ENCODE data around the gene KEL. TPM values are rescaled to one million over a fixed set of nuclear protein-coding genes. Genes with fewer than 3 reads are reported as not detected.

KEL gene
- total and polyA plus RNA-seq, 2 donors from 2014 or later: 0.28 to 0.39 TPM

DNA sequence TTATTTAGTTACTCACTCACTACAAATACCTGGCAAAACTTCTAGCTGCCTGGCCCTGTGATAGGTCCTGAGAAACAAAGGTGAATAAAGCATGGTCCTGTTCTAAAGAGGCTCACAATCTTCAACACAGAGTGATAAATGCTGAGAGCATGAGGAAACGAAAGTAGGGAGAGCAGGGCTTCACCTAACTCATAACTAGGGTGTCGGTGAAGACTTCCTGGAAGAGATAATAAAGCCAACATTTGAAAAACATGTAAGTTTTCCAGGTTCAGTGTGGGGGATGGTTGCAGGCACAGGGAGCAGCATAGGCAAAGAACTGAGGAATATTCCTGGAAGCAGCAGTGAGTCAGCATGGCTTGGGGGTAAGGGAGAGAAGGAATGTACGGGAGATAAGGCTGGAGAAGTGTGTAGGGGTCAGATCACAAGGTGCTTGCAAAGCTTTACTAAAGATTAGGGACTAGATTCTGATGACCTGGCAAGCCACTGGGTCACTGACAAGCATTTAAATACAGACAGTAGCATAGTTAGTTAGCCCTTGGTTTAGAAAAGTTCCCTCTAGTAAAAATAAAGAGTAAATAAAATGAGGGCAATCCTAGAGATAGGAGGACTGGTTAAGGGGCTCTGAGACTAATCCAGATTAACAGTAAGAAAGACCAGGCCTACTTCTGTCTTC is 5.1 kb downstream of the KEL start:
- Histone ChIP-seq H3K9me3 (ENCODE audit: control insufficient read depth in 2 of 3, insufficient read depth in 1 of 3, low read length in 3 of 3) (peaks cover 0 to 3% (median 0%) of the 10 kb centered on the region in 3 donors), H3K9ac (ENCODE audit: low read length in 3 of 3) (no peak overlapping the region), H3K36me3 (ENCODE audit: control insufficient read depth in 2 of 3, insufficient read depth in 3 of 3, low read length in 3 of 3) (no peaks in the 10 kb centered on the region), H3K4me3 (ENCODE audit: low read length in 3 of 3) (no peak overlapping the region), H3K27ac (ENCODE audit: low read depth in 2 of 2, low read length in 2 of 2) (no peak overlapping the region), H3K4me1 (ENCODE audit: control insufficient read depth in 2 of 3, insufficient read depth in 2 of 3, low read depth in 1 of 3, low read length in 3 of 3) (no peaks in the 10 kb centered on the region), H3K27me3 (ENCODE audit: control insufficient read depth, insufficient read depth, low read length) (no peaks in the 10 kb centered on the region)
- TF ChIP-seq CTCF (IDR thresholded peaks at IDR 0.05; ENCODE audit: borderline replicate concordance, extremely low read depth, insufficient read depth): no peak
- intact Hi-C loops (cut with DNase I): no loop called here
- DNase-seq (no peak), FAIRE-seq (no peak)

- H3K4me1 ChIP-seq (ENCODE audit: control insufficient read depth in 2 of 3, insufficient read depth in 2 of 3, low read depth in 1 of 3, low read length in 3 of 3): no peaks in the 10 kb centered on the region
- H3K36me3 ChIP-seq (ENCODE audit: control insufficient read depth in 2 of 3, insufficient read depth in 3 of 3, low read length in 3 of 3): no peaks in the 10 kb centered on the region
- DNase-seq: no peak
- no peak for FAIRE-seq
- H3K27me3 ChIP-seq (ENCODE audit: control insufficient read depth, insufficient read depth, low read length): no peaks in the 10 kb centered on the region
- no peak overlapping the region for H3K9ac ChIP-seq (ENCODE audit: low read length in 3 of 3)
- no peak for TF ChIP-seq CTCF (IDR thresholded peaks at IDR 0.05; ENCODE audit: borderline replicate concordance, extremely low read depth, insufficient read depth)
- peaks cover 0 to 3% (median 0%) of the 10 kb centered on the region in 3 donors for H3K9me3 ChIP-seq (ENCODE audit: control insufficient read depth in 2 of 3, insufficient read depth in 1 of 3, low read length in 3 of 3)
- H3K4me3 ChIP-seq (ENCODE audit: low read length in 3 of 3): no peak overlapping the region
- intact Hi-C loops (cut with DNase I): no loop called here
- no peak overlapping the region for H3K27ac ChIP-seq (ENCODE audit: low read depth in 2 of 2, low read length in 2 of 2)
Observed at GRCh38 chr7:142954680-142955268, 7.4 kb downstream of the KEL start.

DNA sequence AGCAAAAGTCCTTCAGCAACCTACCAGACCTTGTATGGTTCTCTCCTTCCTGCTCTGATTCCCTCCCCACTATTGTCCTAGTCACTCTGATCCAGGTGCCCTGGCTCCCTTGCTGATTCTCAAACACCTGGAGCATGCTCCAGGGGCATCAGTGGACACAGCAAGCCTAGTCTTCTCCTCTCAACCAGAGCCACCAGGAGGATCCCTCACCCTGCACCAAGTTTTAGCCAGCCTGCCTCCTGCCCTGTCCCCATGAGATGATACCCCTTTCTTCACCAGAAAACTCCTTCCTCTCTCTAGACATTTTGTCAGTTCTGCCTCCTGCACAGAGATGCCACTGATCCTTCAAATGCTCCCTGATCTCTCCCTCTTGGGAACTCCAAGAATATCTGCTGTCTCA is 11.9 kb downstream of the KEL start:
- DNase-seq (no peak), FAIRE-seq (no peak)
- Histone ChIP-seq H3K4me1 (ENCODE audit: control insufficient read depth in 2 of 3, insufficient read depth in 2 of 3, low read depth in 1 of 3, low read length in 3 of 3) (no peaks in the 10 kb centered on the region), H3K27me3 (ENCODE audit: control insufficient read depth, insufficient read depth, low read length) (no peaks in the 10 kb centered on the region), H3K4me3 (ENCODE audit: low read length in 3 of 3) (no peak overlapping the region), H3K9me3 (ENCODE audit: control insufficient read depth in 2 of 3, insufficient read depth in 1 of 3, low read length in 3 of 3) (peaks cover 0 to 3% (median 0%) of the 10 kb centered on the region in 3 donors), H3K27ac (ENCODE audit: low read depth in 2 of 2, low read length in 2 of 2) (no peak overlapping the region), H3K9ac (ENCODE audit: low read length in 3 of 3) (no peak overlapping the region), H3K36me3 (ENCODE audit: control insufficient read depth in 2 of 3, insufficient read depth in 3 of 3, low read length in 3 of 3) (no peaks in the 10 kb centered on the region)
- TF ChIP-seq CTCF (IDR thresholded peaks at IDR 0.05; ENCODE audit: borderline replicate concordance, extremely low read depth, insufficient read depth): no peak
- intact Hi-C loops (cut with DNase I): no loop called here
